Activated CD8-positive, alpha-beta memory T cell treated with anti-CD3 and anti-CD28 coated beads, Interleukin-2, amount 10 ng/mL, durations not matched to agents 7 days and 5 days (primary cell): ENCODE data around the gene RAF1. TPM values are rescaled to one million over a fixed set of nuclear protein-coding genes. Genes with fewer than 3 reads are reported as not detected.
"Not testable (repeated sequence)": the region's sequence is repeated elsewhere in the genome, so short reads cannot be mapped to it uniquely, and the experiment has no call there.

Experiments
- ATAC-seq: fragments of 150-1000 bp; cut with Tn5 transposase; one replicate; pipeline ENCODE4 v1.10.0; 2021; ENCODE audit warnings: moderate library complexity
- CTCF ChIA-PET: fragments of 350-600 bp; sonication (Branson Sonifier 250); formaldehyde crosslinking; loops from one replicate; lab custom pipeline; 2021; ENCODE audit warnings: antibody characterized with exemption; lab: Charles Lee
- DNase-seq: peaks from one replicate; pipeline ENCODE4 v3.0.0-alpha.2; 2020
- H3K27ac Mint-ChIP-seq: one replicate; pipeline ENCODE4 v1.8.0; 2021; ENCODE audit warnings: mild to moderate bottlenecking, mixed read lengths
- H3K27me3 Mint-ChIP-seq: one replicate; pipeline ENCODE4 v1.8.0; 2021; ENCODE audit warnings: mixed read lengths
- H3K36me3 Mint-ChIP-seq: one replicate; pipeline ENCODE4 v1.8.0; 2021; ENCODE audit warnings: mild to moderate bottlenecking, mixed read lengths
- H3K4me1 Mint-ChIP-seq: one replicate; pipeline ENCODE4 v1.8.0; 2021; ENCODE audit warnings: mixed read lengths
- H3K4me3 Mint-ChIP-seq: one replicate; pipeline ENCODE4 v1.8.0; 2021; ENCODE audit warnings: mild to moderate bottlenecking, moderate library complexity, mixed read lengths
- H3K9me3 Mint-ChIP-seq: one replicate; pipeline ENCODE4 v1.8.0; 2022; ENCODE audit warnings: low read depth, mixed read lengths
- total RNA-seq, 2 experiments: library from RNA; stranded (reverse); gene quantifications; one replicate each; pipeline ENCODE4 v1.2.3, GENCODE V29; 2021

RAF1 gene
- total RNA-seq, 2 experiments from 2014 or later = 92.4 to 96.8 TPM

DNA sequence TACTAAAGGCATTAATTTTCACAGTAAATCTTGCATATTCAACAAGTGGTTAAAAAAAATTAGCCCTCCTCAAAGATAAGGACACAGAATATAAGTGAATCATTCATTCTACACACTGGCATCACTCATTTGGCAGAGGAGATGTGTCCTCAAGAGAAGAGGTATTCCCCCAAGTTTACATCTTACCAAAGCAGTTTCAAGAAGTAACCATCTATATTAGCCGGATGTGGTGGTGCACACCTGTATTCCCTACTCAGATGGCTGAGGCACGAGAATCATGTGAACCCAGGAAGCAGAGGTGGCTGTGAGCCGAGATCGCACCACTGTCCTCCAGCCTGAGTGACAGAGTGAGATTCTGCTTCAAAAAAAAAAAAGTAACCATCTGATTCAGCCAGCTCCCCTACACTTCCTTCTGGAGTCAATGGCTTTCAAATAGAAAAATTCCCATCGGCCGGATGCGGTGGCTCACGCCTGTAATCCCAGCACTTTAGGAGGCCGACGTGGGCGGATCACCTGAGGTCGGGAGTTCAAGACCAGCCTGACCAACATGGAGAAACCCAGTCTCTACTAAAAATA lies 15.4 kb downstream of the RAF1 start:
- no peak overlapping the region for H3K27ac Mint-ChIP-seq
- H3K4me1 Mint-ChIP-seq = peaks cover 33% of the 10 kb centered on the region
- H3K4me3 Mint-ChIP-seq = no peak overlapping the region
- DNase-seq (no peak), ATAC-seq (peak; percentile 27)
- H3K27me3 Mint-ChIP-seq = no peaks in the 10 kb centered on the region
- H3K9me3 Mint-ChIP-seq = no peaks in the 10 kb centered on the region
- CTCF ChIA-PET = no interaction called here
- peaks cover 7% of the 10 kb centered on the region for H3K36me3 Mint-ChIP-seq

DNA sequence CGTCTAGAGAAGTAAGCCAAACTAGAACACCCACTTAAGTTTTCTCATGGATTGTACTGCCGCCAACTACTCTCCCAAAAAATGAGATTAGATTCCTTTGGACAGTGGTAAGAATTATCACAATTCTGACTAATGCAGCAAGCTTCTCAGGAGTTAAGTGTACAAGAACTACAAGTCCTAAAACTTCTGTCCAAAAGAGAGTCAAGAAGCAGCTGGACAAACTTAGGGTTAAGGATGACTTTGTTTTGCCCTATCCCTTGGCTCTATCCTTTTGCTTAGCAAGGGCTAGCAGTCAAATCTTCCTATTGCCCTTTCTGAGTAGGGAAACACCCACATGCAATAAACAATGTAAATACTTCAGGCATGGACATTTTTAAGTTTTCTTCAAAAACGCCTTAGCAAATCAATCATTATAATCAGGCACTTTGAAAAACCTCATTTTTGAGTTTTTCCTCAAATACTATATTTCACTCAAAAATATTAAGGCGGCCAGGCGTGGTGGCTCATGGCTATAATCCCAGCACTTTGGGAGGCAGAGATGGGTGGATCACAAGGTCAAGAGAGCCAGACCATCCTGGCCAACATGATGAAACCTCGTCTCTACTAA lies 19.5 kb downstream of the RAF1 start:
- Mint-ChIP-seq H3K4me1 (peaks cover 37% of the 10 kb centered on the region), H3K27ac (no peak overlapping the region), H3K9me3 (no peaks in the 10 kb centered on the region), H3K27me3 (no peaks in the 10 kb centered on the region), H3K36me3 (peaks cover 26% of the 10 kb centered on the region), H3K4me3 (no peak overlapping the region)
- no peak for DNase-seq
- no peak for ATAC-seq
- CTCF ChIA-PET = interaction anchor here (1.5 kb wide), 1 partner anchor 23 kb away, joined by 3 read pairs; no protein-coding TSS in a partner anchor

- H3K36me3 Mint-ChIP-seq = peaks cover 29% of the 10 kb centered on the region
- no peak for DNase-seq
- no peak overlapping the region for H3K27ac Mint-ChIP-seq
- H3K9me3 Mint-ChIP-seq = no peaks in the 10 kb centered on the region
- ATAC-seq = no peak
- no peak overlapping the region for H3K4me3 Mint-ChIP-seq
- no peaks in the 10 kb centered on the region for H3K27me3 Mint-ChIP-seq
- H3K4me1 Mint-ChIP-seq = peaks cover 40% of the 10 kb centered on the region
- CTCF ChIA-PET = interaction anchor here (1.5 kb wide), 1 partner anchor 23 kb away, joined by 3 read pairs; no protein-coding TSS in a partner anchor
Observed at GRCh38 chr3:12643724-12644123, 20.2 kb downstream of the RAF1 start.

GRCh38 chr3:12643010-12643380 lies 20.9 kb downstream of the RAF1 start:
- Mint-ChIP-seq H3K4me3 (no peak overlapping the region), H3K4me1 (peaks cover 32% of the 10 kb centered on the region), H3K27me3 (no peaks in the 10 kb centered on the region), H3K36me3 (peaks cover 31% of the 10 kb centered on the region), H3K9me3 (no peaks in the 10 kb centered on the region), H3K27ac (no peak overlapping the region)
- CTCF ChIA-PET = no interaction called here
- DNase-seq (no peak), ATAC-seq (no peak)

- Mint-ChIP-seq H3K36me3 (peaks cover 35% of the 10 kb centered on the region), H3K4me1 (peaks cover 25% of the 10 kb centered on the region)
- H3K27me3 Mint-ChIP-seq, H3K27ac Mint-ChIP-seq, H3K9me3 Mint-ChIP-seq, CTCF ChIA-PET, DNase-seq, H3K4me3 Mint-ChIP-seq, ATAC-seq: not testable (repeated sequence)
Observed at GRCh38 chr3:12640853-12641252, 23.1 kb downstream of the RAF1 start.

DNA sequence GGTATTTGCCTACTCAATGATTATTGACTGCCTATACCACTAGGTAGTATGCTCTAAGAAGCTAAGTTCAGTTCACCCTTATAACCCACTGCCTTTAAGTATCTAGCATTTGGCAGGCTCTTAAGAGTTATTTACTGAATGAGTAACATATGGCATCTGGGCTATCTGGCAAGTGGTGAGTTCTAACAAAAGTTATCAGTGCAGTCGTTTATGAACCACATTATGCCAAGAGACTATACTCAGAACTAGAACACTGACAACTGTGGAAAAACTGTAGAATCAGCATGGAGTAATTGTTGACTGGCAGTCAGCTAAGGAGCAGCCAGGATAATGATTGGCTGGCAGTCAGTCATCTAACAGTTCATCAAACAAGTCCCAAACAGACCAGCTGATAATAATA lies 25.8 kb downstream of the RAF1 start:
- peaks cover 41% of the 10 kb centered on the region for H3K36me3 Mint-ChIP-seq
- H3K9me3 Mint-ChIP-seq = no peaks in the 10 kb centered on the region
- peaks cover 15% of the 10 kb centered on the region for H3K4me1 Mint-ChIP-seq
- DNase-seq (no peak), ATAC-seq (peak; percentile 20)
- CTCF ChIA-PET = no interaction called here
- H3K4me3 Mint-ChIP-seq = no peak overlapping the region
- H3K27me3 Mint-ChIP-seq = no peaks in the 10 kb centered on the region
- no peak overlapping the region for H3K27ac Mint-ChIP-seq

DNA sequence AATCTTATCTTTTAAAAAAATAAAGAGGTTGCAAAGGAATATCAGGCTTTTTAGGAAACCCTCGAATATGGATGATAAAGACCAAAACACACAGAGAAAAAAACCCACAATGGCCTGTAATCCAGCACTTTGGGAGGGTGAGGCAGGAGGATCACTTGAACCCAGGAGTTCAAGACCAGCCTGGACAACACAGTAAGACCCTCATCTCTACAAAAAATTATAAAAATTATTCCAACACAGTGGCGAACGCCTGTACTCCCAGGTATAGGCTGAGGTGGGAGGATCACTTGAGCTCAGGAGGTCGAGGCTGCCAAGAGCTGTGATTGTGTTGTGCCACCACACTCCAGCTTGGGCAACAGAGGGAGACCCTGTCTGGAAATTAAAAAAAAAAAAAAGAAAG lies 30.8 kb downstream of the RAF1 start:
- CTCF ChIA-PET = no interaction called here
- Mint-ChIP-seq H3K27me3 (no peaks in the 10 kb centered on the region), H3K4me1 (peaks cover 15% of the 10 kb centered on the region)

GRCh38 chr3:12632523-12632922 lies 31.4 kb downstream of the RAF1 start:
- CTCF ChIA-PET = no interaction called here
- no peaks in the 10 kb centered on the region for H3K9me3 Mint-ChIP-seq
- DNase-seq = no peak
- ATAC-seq = no peak
- no peak overlapping the region for H3K27ac Mint-ChIP-seq
- no peaks in the 10 kb centered on the region for H3K27me3 Mint-ChIP-seq
- H3K4me1 Mint-ChIP-seq = peaks cover 15% of the 10 kb centered on the region
- H3K4me3 Mint-ChIP-seq = no peak overlapping the region
- H3K36me3 Mint-ChIP-seq = peaks cover 14% of the 10 kb centered on the region

More for the DNA sequence above, 30.8 kb downstream of the RAF1 start:
- Mint-ChIP-seq H3K4me3 (no peak overlapping the region), H3K36me3 (peaks cover 17% of the 10 kb centered on the region), H3K27ac (no peak overlapping the region), H3K9me3 (no peaks in the 10 kb centered on the region)
- ATAC-seq = no peak
- DNase-seq = no peak

DNA sequence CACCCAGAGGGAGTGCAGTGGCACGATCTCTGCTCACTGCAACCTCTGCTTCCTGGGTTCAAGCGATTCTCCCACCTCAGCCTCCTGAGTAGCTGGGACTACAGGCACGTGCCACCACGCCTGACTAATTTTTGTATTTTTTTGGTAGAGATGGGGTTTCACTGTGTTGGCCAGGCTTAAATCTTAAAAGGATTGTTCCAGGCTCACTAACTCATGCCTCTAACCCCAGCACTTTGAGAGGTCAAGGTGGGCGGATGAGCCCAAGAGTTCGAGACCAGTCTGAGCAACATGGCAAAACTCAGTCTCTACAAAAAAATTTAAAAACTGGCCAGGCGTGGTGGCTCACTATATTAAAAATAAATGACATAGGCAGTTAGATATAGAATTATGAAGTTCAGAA lies 33.1 kb downstream of the RAF1 start:
- H3K4me3 Mint-ChIP-seq, CTCF ChIA-PET, H3K27me3 Mint-ChIP-seq, H3K9me3 Mint-ChIP-seq, ATAC-seq, H3K27ac Mint-ChIP-seq, DNase-seq: not testable (repeated sequence)
- H3K36me3 Mint-ChIP-seq = peaks cover 10% of the 10 kb centered on the region
- H3K4me1 Mint-ChIP-seq = peaks cover 22% of the 10 kb centered on the region

DNA sequence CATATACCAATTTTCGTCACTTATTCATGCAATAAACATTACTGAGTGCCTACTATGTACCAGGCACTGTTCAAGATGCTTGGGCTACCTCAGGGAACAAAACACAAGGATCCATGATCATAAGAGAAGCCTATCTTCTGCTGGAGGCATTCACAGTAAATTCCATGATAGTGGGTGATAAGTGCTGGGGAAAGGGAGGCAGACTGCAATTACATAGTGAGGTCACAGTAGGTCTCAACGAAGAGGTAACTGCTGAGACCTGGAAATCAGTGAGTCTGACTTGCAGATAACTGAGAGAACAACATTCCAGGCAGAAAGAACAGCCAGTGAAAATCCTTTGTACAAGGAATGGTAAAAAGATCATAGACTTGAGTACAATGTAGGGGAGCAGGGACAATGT lies 33.6 kb downstream of the RAF1 start:
- no peak for ATAC-seq
- peaks cover 10% of the 10 kb centered on the region for H3K36me3 Mint-ChIP-seq

GRCh38 chr3:12629560-12629959 lies 34.4 kb downstream of the RAF1 start:
- DNase-seq = no peak
- H3K9me3 Mint-ChIP-seq = no peaks in the 10 kb centered on the region
- CTCF ChIA-PET = no interaction called here
- no peaks in the 10 kb centered on the region for H3K27me3 Mint-ChIP-seq
- peaks cover 8% of the 10 kb centered on the region for H3K36me3 Mint-ChIP-seq
- no peak overlapping the region for H3K27ac Mint-ChIP-seq
- no peak for ATAC-seq
- H3K4me3 Mint-ChIP-seq = no peak overlapping the region
- peaks cover 31% of the 10 kb centered on the region for H3K4me1 Mint-ChIP-seq

More for the DNA sequence above, 33.6 kb downstream of the RAF1 start:
- Mint-ChIP-seq H3K27me3 (no peaks in the 10 kb centered on the region), H3K4me3 (no peak overlapping the region), H3K27ac (no peak overlapping the region), H3K9me3 (no peaks in the 10 kb centered on the region), H3K4me1 (peaks cover 27% of the 10 kb centered on the region)
- CTCF ChIA-PET = no interaction called here
- DNase-seq = no peak

- Mint-ChIP-seq H3K27me3 (no peaks in the 10 kb centered on the region), H3K4me3 (no peak overlapping the region), H3K36me3 (peaks cover 6% of the 10 kb centered on the region), H3K4me1 (peaks cover 38% of the 10 kb centered on the region), H3K27ac (no peak overlapping the region), H3K9me3 (no peaks in the 10 kb centered on the region)
- DNase-seq = no peak
- ATAC-seq = no peak
- CTCF ChIA-PET = no interaction called here
Observed at GRCh38 chr3:12628813-12629212, 35.1 kb downstream of the RAF1 start.

- Mint-ChIP-seq H3K9me3 (no peaks in the 10 kb centered on the region), H3K4me1 (peaks cover 41% of the 10 kb centered on the region), H3K4me3 (no peak overlapping the region), H3K36me3 (peaks cover 3% of the 10 kb centered on the region), H3K27me3 (no peaks in the 10 kb centered on the region), H3K27ac (no peak overlapping the region)
- ATAC-seq (no peak), DNase-seq (no peak)
- CTCF ChIA-PET = no interaction called here
Observed at GRCh38 chr3:12627370-12627769, 36.5 kb downstream of the RAF1 start.

DNA sequence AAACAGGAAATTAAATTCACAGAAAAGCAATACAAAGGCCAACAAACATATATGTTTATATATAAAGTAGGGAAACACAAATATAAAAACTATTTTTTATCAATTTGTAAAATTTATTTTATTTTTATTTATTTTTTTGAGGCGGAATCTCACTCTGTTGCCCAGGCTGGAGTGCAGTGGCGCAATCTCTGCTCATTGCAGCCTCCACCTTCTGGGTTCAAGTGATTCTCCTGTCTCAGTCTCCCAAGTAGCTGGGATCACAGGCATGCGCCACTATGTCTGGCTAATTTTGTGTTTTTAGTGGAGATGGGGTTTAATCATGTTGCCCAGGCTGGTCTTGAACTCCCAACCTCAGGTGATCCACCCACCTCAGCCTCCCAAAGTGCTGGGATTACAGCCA lies 39.0 kb downstream of the RAF1 start:
- Mint-ChIP-seq H3K27ac (peak overlapping the region; percentile 24), H3K4me1 (peaks cover 40% of the 10 kb centered on the region)
- H3K4me3 Mint-ChIP-seq, H3K9me3 Mint-ChIP-seq, DNase-seq, ATAC-seq, H3K36me3 Mint-ChIP-seq, H3K27me3 Mint-ChIP-seq: not testable (repeated sequence)
- CTCF ChIA-PET = interaction anchor here (1.0 kb wide), 1 partner anchor 18 kb away, joined by 3 read pairs; no protein-coding TSS in a partner anchor
